HCT116 (cell line): ENCODE measurements around the gene TBC1D1. TPM values are rescaled to one million over a fixed set of nuclear protein-coding genes. Genes with fewer than 3 reads are reported as not detected.

Source experiments
- ATAC-seq: fragments of 200-7000 bp; cut with Tn5 transposase; 2 replicates; pipeline ENCODE4 v1.9.1; 2020; ENCODE audit warnings: mild to moderate bottlenecking, moderate library complexity
- BruUV-seq: library from RNA; stranded (reverse); fragments of 400-500 nt; replicated peaks from 2 replicates; lab custom pipeline; 2021; lab: Mats Ljungman, UMichigan
- CTCF ChIA-PET: fragments of 300-600 bp; sonication (Branson Sonifier 250); formaldehyde crosslinking; loops from one replicate; lab custom pipeline; 2021; ENCODE audit warnings: antibody characterized with exemption; lab: Charles Lee
- POLR2A ChIA-PET: fragments of 300-600, 350-600 bp; sonication (Branson Sonifier 250); formaldehyde crosslinking; loops from one replicate; lab custom pipeline; 2021; ENCODE audit warnings: antibody characterized with exemption; lab: Charles Lee
- RAD21 ChIA-PET, 2 experiments: fragments of 300-600 bp; sonication (Branson Sonifier 250); formaldehyde crosslinking; loops; one replicate each; lab custom pipeline; 2023; ENCODE audit warnings: low total read pairs in 2 of 2; ENCODE audit not compliant: uncharacterized antibody in 2 of 2, unreplicated experiment in 2 of 2, low non-redundant PET in 1 of 2; lab: Charles Lee
- DNase-seq: peaks from one replicate; pipeline ENCODE4 v3.0.0-alpha.2; 2010; ENCODE audit warnings: low read depth, low spot score
- H2AFZ ChIP-seq: fragments of 200-600 bp; shearing (Covaris generic), sonication (generic); 2 replicates; pipeline ENCODE4 v1.6.1; 2017; ENCODE audit warnings: low read depth, mixed run types, mixed read lengths, antibody characterized with exemption, low read length; ENCODE audit not compliant: poor library complexity, severe bottlenecking
- H3K27ac ChIP-seq: 2 replicates; pipeline ENCODE4 v1.5.1; 2012; ENCODE audit warnings: low read depth, low read length
- H3K27me3 ChIP-seq: fragments of 200-600 bp; sonication (generic); 2 replicates; pipeline ENCODE4 v1.6.1; 2016; ENCODE audit warnings: mixed run types, low read length, mixed read lengths; ENCODE audit not compliant: insufficient read depth
- H3K36me3 ChIP-seq, 2 experiments: fragments of 200-500 bp in 1 of 2; fragments of 200-600 bp in 1 of 2; sonication (Bioruptor generic) in 1 of 2; sonication (generic) in 1 of 2; 2 replicates each; pipeline versions ENCODE4 v1.5.1 to v1.6.1; 2014 to 2016; ENCODE audit warnings: low read length in 2 of 2, inconsistent platforms in 1 of 2, mixed read lengths in 1 of 2, mixed run types in 1 of 2; ENCODE audit not compliant: insufficient read depth in 2 of 2, control insufficient read depth in 1 of 2
- H3K4me1 ChIP-seq, 2 experiments: fragments of 200-600 bp in 1 of 2; sonication (generic) in 1 of 2; 2 replicates each; pipeline versions ENCODE4 v1.5.1 to v1.6.1; 2012 to 2017; ENCODE audit warnings: low read length in 2 of 2, inconsistent platforms in 1 of 2, mild to moderate bottlenecking in 1 of 2, mixed read lengths in 1 of 2, mixed run types in 1 of 2, moderate library complexity in 1 of 2; ENCODE audit not compliant: insufficient read depth in 2 of 2, control insufficient read depth in 1 of 2
- H3K4me2 ChIP-seq: fragments of 200-600 bp; sonication (generic); 2 replicates; pipeline ENCODE4 v1.6.1; 2017; ENCODE audit warnings: mixed run types, low read length, mixed read lengths
- H3K4me3 ChIP-seq, 2 experiments: fragments of 200-600 bp in 1 of 2; sonication (generic) in 1 of 2; replicated peaks in 1 of 2; 2 replicates each; pipeline ENCODE4 v1.5.1; 2011 to 2016; ENCODE audit warnings: low read length in 2 of 2, control low read depth in 1 of 2, low read depth in 1 of 2, mild to moderate bottlenecking in 1 of 2, mixed read lengths in 1 of 2, mixed run types in 1 of 2
- H3K79me2 ChIP-seq: fragments of 200-600 bp; sonication (generic); 2 replicates; pipeline ENCODE4 v1.6.1; 2017; ENCODE audit warnings: mild to moderate bottlenecking, mixed run types, low read length, moderate library complexity, mixed read lengths; ENCODE audit not compliant: insufficient read depth
- H3K9ac ChIP-seq: fragments of 200-600 bp; sonication (generic); 2 replicates; pipeline ENCODE4 v1.6.1; 2016; ENCODE audit warnings: low read length, mixed read lengths
- H3K9me2 ChIP-seq: fragments of 200-600 bp; sonication (generic), shearing (Covaris generic); 2 replicates; pipeline ENCODE4 v1.6.1; 2017; ENCODE audit warnings: mixed run types, mild to moderate bottlenecking, moderate library complexity; ENCODE audit not compliant: insufficient read depth
- H3K9me3 ChIP-seq, 2 experiments: fragments of 200-500 bp in 1 of 2; fragments of 200-600 bp in 1 of 2; sonication (Bioruptor generic) in 1 of 2; sonication (generic) in 1 of 2; 2 replicates each; pipeline ENCODE4 v1.6.1; 2014 to 2017; ENCODE audit warnings: low read length in 2 of 2, mixed read lengths in 2 of 2, inconsistent platforms in 1 of 2, low read depth in 1 of 2, mild to moderate bottlenecking in 1 of 2, mixed run types in 1 of 2, moderate library complexity in 1 of 2; ENCODE audit not compliant: control insufficient read depth in 1 of 2, insufficient read depth in 1 of 2
- H4K20me1 ChIP-seq: fragments of 200-600 bp; sonication (generic), shearing (Covaris generic); 2 replicates; pipeline ENCODE4 v1.6.1; 2017; ENCODE audit warnings: mixed run types, mild to moderate bottlenecking, moderate library complexity; ENCODE audit not compliant: insufficient read depth
- ATF3 ChIP-seq: IDR thresholded peaks from 2 replicates; pipeline ENCODE4 v1.6.1; 2012
- CBX3 ChIP-seq: IDR thresholded peaks from 2 replicates; pipeline ENCODE4 v1.6.1; 2012; ENCODE audit warnings: low read depth
- CEBPB ChIP-seq: IDR thresholded peaks from 2 replicates; pipeline ENCODE4 v1.6.1; 2012; ENCODE audit warnings: low read depth
- EGR1 ChIP-seq: IDR thresholded peaks from 2 replicates; pipeline ENCODE4 v1.6.1; 2012; ENCODE audit warnings: low read depth
- ELF1 ChIP-seq: IDR thresholded peaks from 2 replicates; pipeline ENCODE4 v1.6.1; 2012; ENCODE audit warnings: low read depth, borderline replicate concordance
- EZH2 ChIP-seq: fragments of 200-600 bp; sonication (generic); IDR thresholded peaks from 2 replicates; pipeline ENCODE4 v1.6.1; 2017; ENCODE audit warnings: antibody characterized with exemption, mixed run types
- EZH2phosphoT487 ChIP-seq: fragments of 200-600 bp; IDR thresholded peaks from 2 replicates; pipeline ENCODE4 v1.6.1; 2018; ENCODE audit warnings: antibody characterized with exemption, borderline replicate concordance
- MAX ChIP-seq: IDR thresholded peaks from 2 replicates; pipeline ENCODE4 v1.6.1; 2012
- POLR2A ChIP-seq: IDR thresholded peaks from 2 replicates; pipeline ENCODE4 v1.7.0; 2011; ENCODE audit warnings: borderline replicate concordance; ENCODE audit not compliant: insufficient read depth, insufficient read length; ENCODE audit errors: extremely low read depth
- POLR2AphosphoS5 ChIP-seq: IDR thresholded peaks from 2 replicates; pipeline ENCODE4 v1.6.1; 2011; ENCODE audit warnings: mild to moderate bottlenecking, low read depth, low read length, moderate library complexity
- SIN3A ChIP-seq: IDR thresholded peaks from 2 replicates; pipeline ENCODE4 v1.6.1; 2012; ENCODE audit warnings: low read depth
- TCF7L2 ChIP-seq: IDR thresholded peaks from 2 replicates; pipeline ENCODE4 v1.7.0; 2011; ENCODE audit warnings: borderline replicate concordance, inconsistent platforms; ENCODE audit not compliant: insufficient read depth, insufficient read length; ENCODE audit errors: extremely low read depth
- ZBTB33 ChIP-seq: IDR thresholded peaks from 2 replicates; pipeline ENCODE4 v1.6.1; 2011; ENCODE audit warnings: mild to moderate bottlenecking, low read length, moderate library complexity; ENCODE audit not compliant: insufficient replicate concordance; ENCODE audit errors: extremely low read depth
- ZFX ChIP-seq: fragments of 450-650 bp; IDR thresholded peaks from 2 replicates; pipeline ENCODE4 v1.6.1; 2017
- ZNF274 ChIP-seq: fragments of 200-500 bp; sonication (Bioruptor generic); IDR thresholded peaks from 2 replicates; pipeline ENCODE4 v1.6.1; 2014; ENCODE audit warnings: mild to moderate bottlenecking, low read depth, low read length, inconsistent platforms
- intact Hi-C: fragments of 100-400 bp; cut with micrococcal nuclease; formaldehyde crosslinking; loops from 2 replicates; pipeline ENCODE4 v1.10.0; 2022
- total RNA-seq: library from RNA; stranded (reverse); gene quantifications from one replicate; pipeline ENCODE4 v1.2.1, GENCODE V29; 2021; ENCODE audit not compliant: unreplicated experiment
- TF ChIP-seq, protein P1 (sequence below): IDR thresholded peaks from 2 replicates; pipeline ENCODE4 v1.6.1; 2012; ENCODE audit warnings: low read depth

TBC1D1 gene
- total RNA-seq, 1 experiment from 2014 or later, result 82.7 TPM

DNA sequence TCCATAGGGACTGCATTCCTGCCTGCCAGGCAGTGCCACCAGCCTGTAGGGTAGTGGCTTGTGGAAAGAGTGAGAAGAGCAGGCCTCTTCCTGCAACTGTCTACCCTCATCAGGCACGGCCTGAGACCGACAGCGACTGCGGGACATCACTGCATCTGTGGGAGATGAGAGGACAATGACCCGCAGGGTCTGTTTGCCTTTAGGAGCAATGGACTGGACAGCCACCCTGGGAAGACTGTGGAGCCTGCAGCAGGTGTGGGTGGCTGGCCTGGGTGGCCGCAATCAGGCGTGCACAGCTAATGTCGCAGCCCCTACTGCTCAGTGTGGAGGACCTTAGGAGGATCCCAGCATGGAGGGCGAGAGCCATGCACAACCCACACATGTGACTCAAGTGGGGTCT is 297.3 kb downstream of the TBC1D1 start:
- ChIA-PET RAD21 (no interaction called here), CTCF (interaction anchor here (1.4 to 1.5 kb wide), 2 partner anchors 131 to 487 kb away, joined by 3 to 5 read pairs; no protein-coding TSS in a partner anchor), POLR2A (interaction anchor here (1.0 kb wide), 1 partner anchor 9 kb away, joined by 4 read pairs; no protein-coding TSS in a partner anchor)
- BruUV-seq, result no TSS peak
- no peaks in the 10 kb centered on the region for H3K27me3 ChIP-seq
- peak overlapping the region; percentile 63; the same call in 1 of the 2 replicates for H3K27ac ChIP-seq
- no peak overlapping the region for H2AFZ ChIP-seq
- no peaks in the 10 kb centered on the region for H3K9me2 ChIP-seq
- no peak for ATAC-seq
- H3K4me2 ChIP-seq, result peak overlapping the region; percentile 82
- peak overlapping the region in 1 of 2 experiments; percentile 46; a peak in 2 of 4 replicates for H3K4me3 ChIP-seq
- H3K4me1 ChIP-seq, result peaks cover 33 to 36% of the 10 kb centered on the region in 2 experiments
- DNase-seq, result no peak
- intact Hi-C loops, result loop anchor here (2.0 to 5.0 kb wide), 3 partner anchors 131 to 487 kb away; no protein-coding TSS in a partner anchor
- no peaks in the 10 kb centered on the region for H4K20me1 ChIP-seq
- no peaks in the 10 kb centered on the region for H3K79me2 ChIP-seq
- peak overlapping the region; percentile 52; the same call in 1 of the 2 replicates for H3K9ac ChIP-seq
- no peaks in the 10 kb centered on the region for H3K9me3 ChIP-seq
- TF ChIP-seq POLR2AphosphoS5, result no peak
- no peak for TF ChIP-seq ZNF274
- no peak for TF ChIP-seq EGR1
- TF ChIP-seq EZH2phosphoT487, result no peak
- no peak for TF ChIP-seq ATF3
- TF ChIP-seq TCF7L2, result no peak
- TF ChIP-seq SIN3A, result no peak
- TF ChIP-seq, protein P1, sequence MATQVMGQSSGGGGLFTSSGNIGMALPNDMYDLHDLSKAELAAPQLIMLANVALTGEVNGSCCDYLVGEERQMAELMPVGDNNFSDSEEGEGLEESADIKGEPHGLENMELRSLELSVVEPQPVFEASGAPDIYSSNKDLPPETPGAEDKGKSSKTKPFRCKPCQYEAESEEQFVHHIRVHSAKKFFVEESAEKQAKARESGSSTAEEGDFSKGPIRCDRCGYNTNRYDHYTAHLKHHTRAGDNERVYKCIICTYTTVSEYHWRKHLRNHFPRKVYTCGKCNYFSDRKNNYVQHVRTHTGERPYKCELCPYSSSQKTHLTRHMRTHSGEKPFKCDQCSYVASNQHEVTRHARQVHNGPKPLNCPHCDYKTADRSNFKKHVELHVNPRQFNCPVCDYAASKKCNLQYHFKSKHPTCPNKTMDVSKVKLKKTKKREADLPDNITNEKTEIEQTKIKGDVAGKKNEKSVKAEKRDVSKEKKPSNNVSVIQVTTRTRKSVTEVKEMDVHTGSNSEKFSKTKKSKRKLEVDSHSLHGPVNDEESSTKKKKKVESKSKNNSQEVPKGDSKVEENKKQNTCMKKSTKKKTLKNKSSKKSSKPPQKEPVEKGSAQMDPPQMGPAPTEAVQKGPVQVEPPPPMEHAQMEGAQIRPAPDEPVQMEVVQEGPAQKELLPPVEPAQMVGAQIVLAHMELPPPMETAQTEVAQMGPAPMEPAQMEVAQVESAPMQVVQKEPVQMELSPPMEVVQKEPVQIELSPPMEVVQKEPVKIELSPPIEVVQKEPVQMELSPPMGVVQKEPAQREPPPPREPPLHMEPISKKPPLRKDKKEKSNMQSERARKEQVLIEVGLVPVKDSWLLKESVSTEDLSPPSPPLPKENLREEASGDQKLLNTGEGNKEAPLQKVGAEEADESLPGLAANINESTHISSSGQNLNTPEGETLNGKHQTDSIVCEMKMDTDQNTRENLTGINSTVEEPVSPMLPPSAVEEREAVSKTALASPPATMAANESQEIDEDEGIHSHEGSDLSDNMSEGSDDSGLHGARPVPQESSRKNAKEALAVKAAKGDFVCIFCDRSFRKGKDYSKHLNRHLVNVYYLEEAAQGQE, result no peak
- no peak for TF ChIP-seq CEBPB
- no peak for TF ChIP-seq ZFX
- no peak for TF ChIP-seq POLR2A
- no peak for TF ChIP-seq EZH2
- no peak for TF ChIP-seq ELF1
- TF ChIP-seq MAX, result no peak
- TF ChIP-seq ZBTB33, result no peak
- no peak for TF ChIP-seq CBX3
- H3K36me3 ChIP-seq, result no peaks in the 10 kb centered on the region
